Right ventricle myocardium superior (tissue), 1 donor: ENCODE data around the gene PDE3A. TPM values are rescaled to one million over a fixed set of nuclear protein-coding genes. Genes with fewer than 3 reads are reported as not detected.
"Not testable (repeated sequence)": the region's sequence is repeated elsewhere in the genome, so short reads cannot be mapped to it uniquely, and the experiment has no call there.

ENCODE experiments used
- ATAC-seq: fragments of 200-7000 bp; cut with Tn5 transposase; one replicate; pipeline ENCODE4 v1.9.1; 2020; ENCODE audit warnings: mild to moderate bottlenecking; ENCODE audit not compliant: poor library complexity
- DNase-seq: peaks from one replicate; pipeline ENCODE4 v3.0.0-alpha.2; 2020
- intact Hi-C: fragments of 100-400 bp; cut with DNase I; formaldehyde crosslinking; loops from one replicate; pipeline ENCODE4 v1.11.2; 2022
- total RNA-seq: library from RNA; stranded (reverse); fragmentation: NEBNext Ultra II Directional; extraction: Animal tissue kit (Norgen Biotek cat#: 25700); gene quantifications from one replicate; pipeline ENCODE4 v1.2.1, GENCODE V29; 2021
- donor health status: DM: no; HTN: yes; CAD: no; lungs with severe emphysema.

The PDE3A gene
- total RNA-seq, 1 donor from 2014 or later: 153 TPM

- intact Hi-C loops: loop anchor here (10.0 kb wide), 1 partner anchor 625 kb away; no protein-coding TSS in a partner anchor
- peak; percentile 31 for ATAC-seq
- DNase-seq: peak; percentile 47
These were observed 1.7 kb downstream of the PDE3A start for GRCh38 chr12:20370014-20370386.

GRCh38 chr12:20370866-20371519 is 2.7 kb downstream of the PDE3A start:
- no peak for DNase-seq
- no peak for ATAC-seq
- intact Hi-C loops: loop anchor here (10.0 kb wide), 1 partner anchor 626 kb away; no protein-coding TSS in a partner anchor

- intact Hi-C loops: loop anchor here (10.0 kb wide), 1 partner anchor 628 kb away; no protein-coding TSS in a partner anchor
- ATAC-seq (no peak), DNase-seq (no peak)
These were observed 4.2 kb downstream of the PDE3A start for GRCh38 chr12:20372326-20373096.

GRCh38 chr12:20374795-20375194 is 6.5 kb downstream of the PDE3A start:
- no peak for DNase-seq
- ATAC-seq: no peak
- intact Hi-C loops: loop anchor here (10.0 kb wide), 1 partner anchor 630 kb away; no protein-coding TSS in a partner anchor

GRCh38 chr12:20375560-20375959 is 7.2 kb downstream of the PDE3A start:
- intact Hi-C loops: loop anchor here (10.0 kb wide), 1 partner anchor 631 kb away; no protein-coding TSS in a partner anchor
- no peak for ATAC-seq
- DNase-seq: no peak

- intact Hi-C loops: loop anchor here (10.0 kb wide), 1 partner anchor 632 kb away; no protein-coding TSS in a partner anchor
- ATAC-seq: peak; percentile 44
- no peak for DNase-seq
These were observed 8.6 kb downstream of the PDE3A start for GRCh38 chr12:20376984-20377383.

GRCh38 chr12:20377750-20378149 is 9.4 kb downstream of the PDE3A start:
- ATAC-seq (peak; percentile 52), DNase-seq (no peak)
- intact Hi-C loops: loop anchor here (10.0 kb wide), 1 partner anchor 633 kb away; no protein-coding TSS in a partner anchor

- DNase-seq (no peak), ATAC-seq (no peak)
- intact Hi-C loops: no loop called here
These were observed 13.8 kb downstream of the PDE3A start for GRCh38 chr12:20382117-20382516.

- intact Hi-C loops: no loop called here
- no peak for ATAC-seq
- no peak for DNase-seq
These were observed 15.3 kb downstream of the PDE3A start for GRCh38 chr12:20383612-20384011.

- ATAC-seq, DNase-seq, intact Hi-C loops: not testable (repeated sequence)
These were observed 16.5 kb downstream of the PDE3A start for GRCh38 chr12:20384836-20385235.

- no peak for DNase-seq
- intact Hi-C loops: no loop called here
- ATAC-seq: no peak
These were observed 22.5 kb downstream of the PDE3A start for GRCh38 chr12:20390846-20391245.

GRCh38 chr12:20392339-20392738 is 24.0 kb downstream of the PDE3A start:
- intact Hi-C loops: no loop called here
- ATAC-seq (no peak), DNase-seq (no peak)

- DNase-seq: no peak
- intact Hi-C loops: no loop called here
- no peak for ATAC-seq
These were observed 25.4 kb downstream of the PDE3A start for GRCh38 chr12:20393707-20394106.

- peak; percentile 52 for DNase-seq
- peak; percentile 87 for ATAC-seq
- intact Hi-C loops: no loop called here
These were observed 27.6 kb downstream of the PDE3A start for GRCh38 chr12:20395791-20396550.

GRCh38 chr12:20398686-20399085 is 30.3 kb downstream of the PDE3A start:
- no peak for ATAC-seq
- intact Hi-C loops: no loop called here
- no peak for DNase-seq

GRCh38 chr12:20400003-20400402 is 31.7 kb downstream of the PDE3A start:
- intact Hi-C loops: no loop called here
- ATAC-seq (peak; percentile 10), DNase-seq (no peak)

GRCh38 chr12:20403230-20403629 is 34.9 kb downstream of the PDE3A start:
- ATAC-seq (no peak), DNase-seq (no peak)
- intact Hi-C loops: no loop called here

GRCh38 chr12:20404576-20405346 is 36.4 kb downstream of the PDE3A start:
- peak; percentile 24 for ATAC-seq
- intact Hi-C loops: no loop called here
- peak; percentile 42 for DNase-seq
